A673 (cell line): ENCODE measurements around the gene METTL27.

Experiments
- EZH2 ChIP-seq: fragments of 200-600 bp; sonication (generic); IDR thresholded peaks from 2 replicates; pipeline ENCODE4 v1.6.1; 2017; ENCODE audit warnings: borderline replicate concordance, low read depth, mild to moderate bottlenecking, mixed read lengths, antibody characterized with exemption, low read length; ENCODE audit not compliant: poor library complexity, severe bottlenecking
- TF ChIP-seq, protein P1 (sequence below): fragments of 300-800, 200-600 bp; sonication (generic); conservative IDR thresholded peaks from 2 replicates; pipeline ENCODE4 v1.5.1; 2017; ENCODE audit warnings: low read depth, mild to moderate bottlenecking, antibody characterized with exemption, low read length, moderate library complexity, mixed read lengths

DNA sequence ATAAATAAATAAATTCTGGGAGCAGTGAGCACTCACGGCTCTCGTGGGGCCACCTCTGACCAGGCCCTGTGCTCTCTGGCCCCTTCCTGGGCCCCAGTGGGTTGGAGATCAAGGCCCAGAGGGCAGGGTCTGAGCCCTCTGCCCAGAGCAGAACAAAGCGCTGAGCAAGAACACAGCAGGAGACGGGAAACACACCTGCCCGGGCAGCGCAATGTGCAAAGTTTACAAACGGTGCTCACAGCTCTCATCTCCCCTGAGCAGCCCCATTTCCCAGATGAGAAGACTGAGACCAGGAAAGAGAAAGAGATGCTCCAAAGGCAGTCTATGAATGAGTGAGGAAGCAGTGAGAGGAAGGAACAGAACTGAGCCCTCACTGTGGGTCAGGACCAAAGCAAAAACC, 3.0 kb downstream of the METTL27 start:
- TF ChIP-seq, protein P1, sequence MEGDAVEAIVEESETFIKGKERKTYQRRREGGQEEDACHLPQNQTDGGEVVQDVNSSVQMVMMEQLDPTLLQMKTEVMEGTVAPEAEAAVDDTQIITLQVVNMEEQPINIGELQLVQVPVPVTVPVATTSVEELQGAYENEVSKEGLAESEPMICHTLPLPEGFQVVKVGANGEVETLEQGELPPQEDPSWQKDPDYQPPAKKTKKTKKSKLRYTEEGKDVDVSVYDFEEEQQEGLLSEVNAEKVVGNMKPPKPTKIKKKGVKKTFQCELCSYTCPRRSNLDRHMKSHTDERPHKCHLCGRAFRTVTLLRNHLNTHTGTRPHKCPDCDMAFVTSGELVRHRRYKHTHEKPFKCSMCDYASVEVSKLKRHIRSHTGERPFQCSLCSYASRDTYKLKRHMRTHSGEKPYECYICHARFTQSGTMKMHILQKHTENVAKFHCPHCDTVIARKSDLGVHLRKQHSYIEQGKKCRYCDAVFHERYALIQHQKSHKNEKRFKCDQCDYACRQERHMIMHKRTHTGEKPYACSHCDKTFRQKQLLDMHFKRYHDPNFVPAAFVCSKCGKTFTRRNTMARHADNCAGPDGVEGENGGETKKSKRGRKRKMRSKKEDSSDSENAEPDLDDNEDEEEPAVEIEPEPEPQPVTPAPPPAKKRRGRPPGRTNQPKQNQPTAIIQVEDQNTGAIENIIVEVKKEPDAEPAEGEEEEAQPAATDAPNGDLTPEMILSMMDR, result no peak
- TF ChIP-seq EZH2, result no peak
